Colonic mucosa (tissue), 4 donors: Measurements from ENCODE around the gene PACS1. TPM values are rescaled to one million over a fixed set of nuclear protein-coding genes. Genes with fewer than 3 reads are reported as not detected.
"Not testable (repeated sequence)": the region's sequence is repeated elsewhere in the genome, so short reads cannot be mapped to it uniquely, and the experiment has no call there.

Source experiments
- DNase-seq: peaks from one replicate; pipeline ENCODE4 v3.0.0-alpha.2; 2020
- H3K27ac ChIP-seq: fragments of 200-600 bp; one replicate; pipeline ENCODE4 v1.8.0; 2021
- H3K27me3 ChIP-seq: fragments of 200-600 bp; one replicate; pipeline ENCODE4 v1.8.0; 2021
- H3K36me3 ChIP-seq: fragments of 200-600 bp; one replicate; pipeline ENCODE4 v1.8.0; 2021
- H3K4me1 ChIP-seq: fragments of 200-600 bp; one replicate; pipeline ENCODE4 v1.8.0; 2021; ENCODE audit warnings: mild to moderate bottlenecking
- H3K4me3 ChIP-seq: fragments of 200-600 bp; one replicate; pipeline ENCODE4 v1.8.0; 2021
- H3K9ac ChIP-seq, 2 donors: one replicate each; pipeline ENCODE4 v1.7.0; 2013; ENCODE audit warnings: control low read depth in 2 of 2, low read depth in 2 of 2, low read length in 2 of 2
- H3K9me3 ChIP-seq: fragments of 200-600 bp; one replicate; pipeline ENCODE4 v1.8.0; 2021
- intact Hi-C: fragments of 100-400 bp; cut with DNase I; formaldehyde crosslinking; loops from one replicate; pipeline ENCODE4 v1.14.1; 2022
- total RNA-seq, 2 donors: library from RNA; stranded (reverse); fragmentation: NEBNext Ultra II Directional in 1 of 2; extraction: Animal tissue kit (Norgen Biotek cat#: 25700) in 1 of 2; gene quantifications; one replicate each; pipeline ENCODE4 v1.2.1, GENCODE V29; 2021
- TF ChIP-seq, protein P1 (sequence below): fragments of 200-600 bp; IDR thresholded peaks from one replicate; pipeline ENCODE4 v1.8.0; 2022; ENCODE audit warnings: antibody characterized with exemption, mild to moderate bottlenecking
- donor health status: healthy.
- donor health status: DM: no; HTN: no; CAD: no.
- donor health status: DM: no; HTN: no; CAD: no.

The PACS1 gene
- total RNA-seq, 2 donors from 2014 or later: 10.1 to 20.9 TPM

DNA sequence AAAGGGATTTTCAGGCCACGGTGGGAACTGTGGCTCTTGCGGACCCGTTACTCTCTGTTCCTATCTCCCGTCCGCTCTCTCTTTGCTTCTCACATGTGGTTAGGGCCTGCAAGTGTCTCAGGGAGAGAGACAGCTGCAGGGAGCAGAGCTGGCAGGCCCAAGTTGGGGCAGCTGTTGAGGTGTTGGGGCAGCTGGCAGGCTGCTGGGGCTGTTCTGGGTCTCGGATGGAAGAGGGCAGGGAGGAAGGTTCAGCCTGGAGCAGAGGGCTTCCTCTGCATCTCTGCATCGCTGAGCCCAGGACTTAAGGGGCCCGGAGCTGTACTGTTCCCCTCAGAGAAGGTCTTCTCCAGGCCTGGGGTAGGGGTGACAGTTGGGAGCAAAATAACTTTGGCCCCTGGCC is 205.3 kb downstream of the PACS1 start:
- TF ChIP-seq, protein P1, sequence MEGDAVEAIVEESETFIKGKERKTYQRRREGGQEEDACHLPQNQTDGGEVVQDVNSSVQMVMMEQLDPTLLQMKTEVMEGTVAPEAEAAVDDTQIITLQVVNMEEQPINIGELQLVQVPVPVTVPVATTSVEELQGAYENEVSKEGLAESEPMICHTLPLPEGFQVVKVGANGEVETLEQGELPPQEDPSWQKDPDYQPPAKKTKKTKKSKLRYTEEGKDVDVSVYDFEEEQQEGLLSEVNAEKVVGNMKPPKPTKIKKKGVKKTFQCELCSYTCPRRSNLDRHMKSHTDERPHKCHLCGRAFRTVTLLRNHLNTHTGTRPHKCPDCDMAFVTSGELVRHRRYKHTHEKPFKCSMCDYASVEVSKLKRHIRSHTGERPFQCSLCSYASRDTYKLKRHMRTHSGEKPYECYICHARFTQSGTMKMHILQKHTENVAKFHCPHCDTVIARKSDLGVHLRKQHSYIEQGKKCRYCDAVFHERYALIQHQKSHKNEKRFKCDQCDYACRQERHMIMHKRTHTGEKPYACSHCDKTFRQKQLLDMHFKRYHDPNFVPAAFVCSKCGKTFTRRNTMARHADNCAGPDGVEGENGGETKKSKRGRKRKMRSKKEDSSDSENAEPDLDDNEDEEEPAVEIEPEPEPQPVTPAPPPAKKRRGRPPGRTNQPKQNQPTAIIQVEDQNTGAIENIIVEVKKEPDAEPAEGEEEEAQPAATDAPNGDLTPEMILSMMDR: no peak
- no peak for DNase-seq
- H3K9ac ChIP-seq: no peak overlapping the region
- H3K9me3 ChIP-seq: no peaks in the 10 kb centered on the region
- peaks cover 13% of the 10 kb centered on the region for H3K36me3 ChIP-seq
- H3K27me3 ChIP-seq: no peaks in the 10 kb centered on the region
- H3K4me1 ChIP-seq: no peaks in the 10 kb centered on the region
- intact Hi-C loops: no loop called here
- no peak overlapping the region for H3K4me3 ChIP-seq
- no peak overlapping the region for H3K27ac ChIP-seq

DNA sequence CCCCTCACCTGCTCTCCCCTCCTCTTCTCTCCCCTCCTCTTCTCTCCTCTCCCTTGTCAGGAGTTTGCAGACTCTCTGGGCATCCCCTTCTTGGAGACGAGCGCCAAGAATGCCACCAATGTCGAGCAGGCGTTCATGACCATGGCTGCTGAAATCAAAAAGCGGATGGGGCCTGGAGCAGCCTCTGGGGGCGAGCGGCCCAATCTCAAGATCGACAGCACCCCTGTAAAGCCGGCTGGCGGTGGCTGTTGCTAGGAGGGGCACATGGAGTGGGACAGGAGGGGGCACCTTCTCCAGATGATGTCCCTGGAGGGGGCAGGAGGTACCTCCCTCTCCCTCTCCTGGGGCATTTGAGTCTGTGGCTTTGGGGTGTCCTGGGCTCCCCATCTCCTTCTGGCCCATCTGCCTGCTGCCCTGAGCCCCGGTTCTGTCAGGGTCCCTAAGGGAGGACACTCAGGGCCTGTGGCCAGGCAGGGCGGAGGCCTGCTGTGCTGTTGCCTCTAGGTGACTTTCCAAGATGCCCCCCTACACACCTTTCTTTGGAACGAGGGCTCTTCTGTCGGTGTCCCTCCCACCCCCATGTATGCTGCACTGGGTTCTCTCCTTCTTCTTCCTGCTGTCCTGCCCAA is 206.0 kb downstream of the PACS1 start:
- no peaks in the 10 kb centered on the region for H3K4me1 ChIP-seq
- no peak overlapping the region for H3K4me3 ChIP-seq
- no peak for DNase-seq
- H3K27ac ChIP-seq: no peak overlapping the region
- H3K9ac ChIP-seq: no peak overlapping the region
- intact Hi-C loops: no loop called here
- no peaks in the 10 kb centered on the region for H3K27me3 ChIP-seq
- TF ChIP-seq, protein P1: no peak
- peaks cover 13% of the 10 kb centered on the region for H3K36me3 ChIP-seq
- H3K9me3 ChIP-seq: no peaks in the 10 kb centered on the region

DNA sequence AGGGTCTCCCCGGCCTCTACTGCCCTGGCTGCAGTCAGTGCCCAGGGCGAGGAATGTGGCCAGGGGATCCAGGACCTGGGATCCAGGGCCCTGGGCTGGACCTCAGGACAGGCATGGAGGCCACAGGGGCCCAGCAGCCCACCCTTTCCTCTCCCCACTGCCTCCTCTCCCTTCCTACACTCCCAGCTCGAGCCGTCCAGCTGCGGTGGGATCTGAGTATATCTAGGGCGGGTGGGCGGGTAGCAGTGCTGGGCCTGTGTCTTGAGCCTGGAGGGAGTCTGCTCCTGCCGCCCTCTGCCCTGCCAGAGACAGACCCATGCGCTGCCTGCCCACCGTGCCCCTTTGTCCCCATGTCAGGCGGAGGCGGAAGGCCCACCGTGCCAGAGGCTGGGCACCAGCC is 206.5 kb downstream of the PACS1 start:
- H3K4me1 ChIP-seq, intact Hi-C loops, H3K9me3 ChIP-seq, H3K27ac ChIP-seq, H3K9ac ChIP-seq, H3K27me3 ChIP-seq, H3K4me3 ChIP-seq, DNase-seq: not testable (repeated sequence)
- peaks cover 13% of the 10 kb centered on the region for H3K36me3 ChIP-seq

DNA sequence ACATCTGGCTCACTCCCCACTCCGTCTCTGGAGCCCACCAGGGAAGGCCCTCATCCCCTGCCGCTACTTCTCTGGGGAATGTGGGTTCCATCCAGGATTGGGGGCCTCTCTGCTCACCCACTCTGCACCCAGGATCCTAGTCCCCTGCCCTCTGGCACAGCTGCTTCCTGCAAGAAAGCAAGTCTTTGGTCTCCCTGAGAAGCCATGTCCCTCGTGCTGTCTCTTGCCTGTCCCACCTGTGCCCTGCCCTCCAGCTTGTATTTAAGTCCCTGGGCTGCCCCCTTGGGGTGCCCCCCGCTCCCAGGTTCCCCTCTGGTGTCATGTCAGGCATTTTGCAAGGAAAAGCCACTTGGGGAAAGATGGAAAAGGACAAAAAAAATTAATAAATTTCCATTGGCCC is 207.0 kb downstream of the PACS1 start:
- intact Hi-C loops, DNase-seq, H3K4me1 ChIP-seq, H3K27ac ChIP-seq, H3K4me3 ChIP-seq, H3K9ac ChIP-seq, H3K9me3 ChIP-seq, H3K27me3 ChIP-seq: not testable (repeated sequence)
- peaks cover 13% of the 10 kb centered on the region for H3K36me3 ChIP-seq

DNA sequence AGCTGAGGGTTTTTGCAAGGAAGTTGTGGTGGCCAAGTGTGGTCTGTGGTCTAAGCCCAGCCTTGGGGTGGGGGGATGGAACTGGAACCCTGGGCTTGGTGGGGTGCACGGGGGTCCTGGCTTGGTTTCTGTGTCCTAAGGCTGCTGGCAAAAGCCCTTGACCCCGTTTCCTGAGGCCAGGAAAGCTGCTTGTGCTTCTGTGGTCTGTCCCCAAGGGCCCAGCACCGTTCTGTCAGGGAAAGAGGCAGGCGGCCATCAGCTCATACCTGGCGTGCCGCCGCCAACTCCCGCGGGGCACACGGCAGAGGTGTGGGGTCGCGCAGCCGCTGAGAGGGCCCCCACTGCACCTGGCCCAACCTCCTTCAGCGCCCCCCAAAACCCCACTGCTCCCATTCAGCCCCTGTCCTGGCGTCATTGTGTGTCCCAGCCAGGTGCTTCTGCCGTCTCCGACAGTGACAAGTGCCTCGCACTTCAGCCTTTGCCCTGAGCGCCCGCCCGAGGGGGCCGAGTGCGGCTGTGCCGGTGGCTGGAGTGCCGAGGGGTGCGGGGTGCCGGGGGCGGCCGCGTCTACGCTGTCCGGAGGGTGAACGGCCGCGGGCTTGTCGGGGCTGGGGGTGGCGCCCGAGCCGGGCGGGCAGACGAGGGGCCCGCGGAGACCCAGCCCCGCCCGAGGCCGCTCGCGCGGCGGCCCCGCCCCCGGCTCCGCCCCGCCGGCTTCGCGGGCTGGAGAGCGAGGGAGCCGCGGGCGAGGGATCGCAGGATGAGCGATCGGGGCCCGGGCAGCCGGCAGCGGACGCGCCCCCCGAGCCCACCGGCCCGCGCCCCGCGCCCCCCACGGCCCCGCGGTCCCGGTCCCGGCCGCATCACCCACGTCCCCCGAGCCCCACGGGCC is 207.6 kb downstream of the PACS1 start, which contains the start of gene CNIH2:
CNIH2 (plus strand) TSS at position 705 of the 892 bp plus-strand sequence. CDS start 282 bp downstream, outside the sequence.
- Histone ChIP-seq H3K4me1 (no peaks in the 10 kb centered on the region), H3K9ac (peak within 1 kb of the TSS in 1 of 2 donors; percentile 8), H3K27ac (no peak within 1 kb of the TSS), H3K36me3 (peaks cover 13% of the 10 kb centered on the region), H3K9me3 (no peaks in the 10 kb centered on the region), H3K27me3 (no peaks in the 10 kb centered on the region), H3K4me3 (peak within 1 kb of the TSS; percentile 24)
- TF ChIP-seq, protein P1: no peak
- intact Hi-C loops: no loop called here
- DNase-seq: no peak

DNA sequence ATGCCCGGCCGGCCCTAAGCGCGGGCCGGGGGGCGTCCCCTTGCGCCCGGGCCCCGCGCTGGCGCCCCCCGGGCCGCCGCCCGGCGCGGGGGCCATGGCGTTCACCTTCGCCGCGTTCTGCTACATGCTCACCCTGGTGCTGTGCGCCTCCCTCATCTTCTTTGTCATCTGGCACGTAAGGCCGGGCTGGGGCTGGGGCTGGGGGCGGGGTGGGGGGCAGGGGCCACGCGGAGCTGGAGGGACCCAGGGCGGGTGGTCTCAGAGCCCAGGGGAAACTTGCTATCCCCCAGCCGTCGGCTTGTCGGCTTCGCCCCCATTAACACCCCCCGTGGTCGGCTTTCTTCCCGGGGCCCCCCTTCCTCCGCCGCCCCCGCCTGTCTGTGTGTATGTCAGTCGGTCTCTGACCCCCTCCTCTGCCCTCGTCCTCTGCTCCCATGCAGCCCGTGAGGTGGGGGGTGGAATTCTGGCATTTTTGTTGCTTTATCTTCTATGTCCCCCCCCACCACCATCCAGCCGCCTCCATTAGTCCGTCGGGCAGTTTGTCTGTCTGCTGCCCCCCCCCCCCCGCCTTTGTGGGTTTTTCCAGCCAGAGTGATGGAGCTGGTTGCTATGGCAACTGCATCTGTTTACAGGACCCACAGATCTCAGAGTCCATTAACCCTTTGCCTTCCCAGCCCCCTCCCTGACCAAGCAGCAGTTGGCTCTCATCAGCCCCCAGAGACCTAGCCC is 208.5 kb downstream of the PACS1 start:
- Histone ChIP-seq H3K9ac (no peak overlapping the region), H3K36me3 (peaks cover 8% of the 10 kb centered on the region), H3K9me3 (no peaks in the 10 kb centered on the region), H3K27ac (no peak overlapping the region), H3K4me3 (no peak overlapping the region), H3K4me1 (no peaks in the 10 kb centered on the region), H3K27me3 (no peaks in the 10 kb centered on the region)
- TF ChIP-seq, protein P1: no peak
- no peak for DNase-seq
- intact Hi-C loops: no loop called here
